Spinal cord (tissue), 10 donors: ENCODE results near the gene SIL1. TPM values are rescaled to one million over a fixed set of nuclear protein-coding genes. Genes with fewer than 3 reads are reported as not detected.

Experiments
- DNase-seq, 6 donors: peaks; one replicate each; pipeline versions ENCODE4 v3.0.0 to v3.0.0-alpha.2; 2013 to 2015; ENCODE audit warnings: low spot score in 6 of 6, low read depth in 4 of 6
- H3K27ac ChIP-seq: one replicate; pipeline ENCODE4 v1.5.1; 2013; ENCODE audit warnings: low read depth, low read length, control low read depth
- H3K27me3 ChIP-seq: one replicate; pipeline ENCODE4 v1.6.1; 2013; ENCODE audit warnings: low read length; ENCODE audit not compliant: control insufficient read depth, insufficient read depth
- H3K36me3 ChIP-seq: one replicate; pipeline ENCODE4 v1.6.1; 2013; ENCODE audit warnings: low read length; ENCODE audit not compliant: control insufficient read depth, insufficient read depth
- H3K4me1 ChIP-seq: one replicate; pipeline ENCODE4 v1.6.1; 2013; ENCODE audit warnings: low read length; ENCODE audit not compliant: control insufficient read depth, insufficient read depth
- H3K4me3 ChIP-seq: one replicate; pipeline ENCODE4 v1.5.1; 2013; ENCODE audit warnings: low read depth, low read length, control low read depth
- H3K9me3 ChIP-seq: one replicate; pipeline ENCODE4 v1.6.1; 2013; ENCODE audit warnings: low read length; ENCODE audit not compliant: control insufficient read depth, insufficient read depth
- WGBS: methylation state at CpG from one replicate; pipeline ENCODE4 v1.1.5; 2013; ENCODE audit warnings: missing lambda C conversion rate; ENCODE audit not compliant: insufficient coverage; 5-methylcytosine and 5-hydroxymethylcytosine counted together
- polyA plus RNA-seq, 2 donors: library from polyadenylated mRNA; unstranded; fragments of 120-200 nt; gene quantifications; one replicate each; pipeline ENCODE4 v1.2.1, GENCODE V29; 2013; ENCODE audit not compliant: insufficient read length in 2 of 2
- total RNA-seq, 2 donors: library from RNA; depleted of rRNA in 1 of 2; stranded (reverse); fragments of 120-200 nt in 1 of 2; fragments of >200 nt in 1 of 2; gene quantifications; one replicate each; pipeline versions ENCODE4 v1.2.3 to v1.2.4, GENCODE V29; 2013 to 2014
- donor health status: healthy.

The SIL1 gene
- total and polyA plus RNA-seq, 4 donors: 18.8 to 53.7 (median 30.7) TPM

- H3K4me1 ChIP-seq: peaks cover 27% of the 10 kb centered on the region
- H3K27me3 ChIP-seq: no peaks in the 10 kb centered on the region
- no peaks in the 10 kb centered on the region for H3K36me3 ChIP-seq
- H3K4me3 ChIP-seq: no peak overlapping the region
- H3K9me3 ChIP-seq: no peaks in the 10 kb centered on the region
- H3K27ac ChIP-seq: no peak overlapping the region
- WGBS: 89% methylated on average over 3 of the region's 3 CpGs
- no peak for DNase-seq
Measured at GRCh38 chr5:139149477-139150199, 48.5 kb downstream of the SIL1 start.

GRCh38 chr5:139148986-139149385 is 49.2 kb downstream of the SIL1 start:
- H3K27me3 ChIP-seq: no peaks in the 10 kb centered on the region
- peaks cover 24% of the 10 kb centered on the region for H3K4me1 ChIP-seq
- no peak overlapping the region for H3K4me3 ChIP-seq
- no peaks in the 10 kb centered on the region for H3K9me3 ChIP-seq
- no peaks in the 10 kb centered on the region for H3K36me3 ChIP-seq
- DNase-seq: no peak
- WGBS: 98% methylated on average over 5 of the region's 5 CpGs
- H3K27ac ChIP-seq: no peak overlapping the region

GRCh38 chr5:139148306-139148705 is 49.9 kb downstream of the SIL1 start:
- DNase-seq: no peak
- 84% methylated on average over 2 of the region's 2 CpGs for WGBS
- Histone ChIP-seq H3K4me1 (peaks cover 24% of the 10 kb centered on the region), H3K9me3 (no peaks in the 10 kb centered on the region), H3K27me3 (no peaks in the 10 kb centered on the region), H3K36me3 (no peaks in the 10 kb centered on the region), H3K4me3 (no peak overlapping the region), H3K27ac (peak overlapping the region; percentile 30)

GRCh38 chr5:139147483-139148087 is 50.6 kb downstream of the SIL1 start:
- peak in 2 of 6 donors; percentile 67 to 79 for DNase-seq
- 26% methylated on average over 2 of the region's 2 CpGs for WGBS
- H3K9me3 ChIP-seq: no peaks in the 10 kb centered on the region
- no peaks in the 10 kb centered on the region for H3K36me3 ChIP-seq
- H3K4me1 ChIP-seq: peaks cover 24% of the 10 kb centered on the region
- H3K27ac ChIP-seq: peak overlapping the region; percentile 3
- no peaks in the 10 kb centered on the region for H3K27me3 ChIP-seq
- no peak overlapping the region for H3K4me3 ChIP-seq

- H3K27ac ChIP-seq: peak overlapping the region; percentile 3
- H3K4me3 ChIP-seq: no peak overlapping the region
- DNase-seq: no peak
- H3K4me1 ChIP-seq: peaks cover 23% of the 10 kb centered on the region
- H3K27me3 ChIP-seq: no peaks in the 10 kb centered on the region
- H3K9me3 ChIP-seq: no peaks in the 10 kb centered on the region
- WGBS: no CpG with 5 or more reads among the region's 2 CpGs
- no peaks in the 10 kb centered on the region for H3K36me3 ChIP-seq
Measured at GRCh38 chr5:139146809-139147482, 51.2 kb downstream of the SIL1 start.

- DNase-seq: peak in 1 of 6 donors; percentile 75
Measured at GRCh38 chr5:139141446-139142204, 56.5 kb downstream of the SIL1 start.

GRCh38 chr5:139140591-139141071 is 57.5 kb downstream of the SIL1 start:
- Histone ChIP-seq H3K27me3 (no peaks in the 10 kb centered on the region), H3K36me3 (no peaks in the 10 kb centered on the region), H3K27ac (peak overlapping the region; percentile 81), H3K4me1 (peaks cover 11% of the 10 kb centered on the region), H3K9me3 (no peaks in the 10 kb centered on the region), H3K4me3 (no peak overlapping the region)
- DNase-seq: peak in 2 of 6 donors; percentile 74 to 92
- 12% methylated on average over 1 of the region's 6 CpGs for WGBS

More at GRCh38 chr5:139141446-139142204, 56.5 kb downstream of the SIL1 start:
- 37% methylated on average over 2 of the region's 3 CpGs for WGBS
- no peaks in the 10 kb centered on the region for H3K36me3 ChIP-seq
- no peaks in the 10 kb centered on the region for H3K27me3 ChIP-seq
- no peaks in the 10 kb centered on the region for H3K9me3 ChIP-seq
- H3K4me3 ChIP-seq: no peak overlapping the region
- H3K27ac ChIP-seq: peak overlapping the region; percentile 81
- H3K4me1 ChIP-seq: peaks cover 11% of the 10 kb centered on the region

- no peaks in the 10 kb centered on the region for H3K9me3 ChIP-seq
- DNase-seq: peak in 1 of 6 donors; percentile 57
- peak overlapping the region; percentile 8 for H3K27ac ChIP-seq
- H3K4me3 ChIP-seq: no peak overlapping the region
- no peaks in the 10 kb centered on the region for H3K27me3 ChIP-seq
- WGBS: no CpG with 5 or more reads among the region's 3 CpGs
- H3K4me1 ChIP-seq: peaks cover 23% of the 10 kb centered on the region
- H3K36me3 ChIP-seq: no peaks in the 10 kb centered on the region
Measured at GRCh38 chr5:139138809-139139208, 59.4 kb downstream of the SIL1 start.

- no CpG with 5 or more reads among the region's 4 CpGs for WGBS
- Histone ChIP-seq H3K36me3 (no peaks in the 10 kb centered on the region), H3K9me3 (no peaks in the 10 kb centered on the region), H3K27ac (no peak overlapping the region), H3K4me1 (peaks cover 27% of the 10 kb centered on the region), H3K4me3 (no peak overlapping the region), H3K27me3 (no peaks in the 10 kb centered on the region)
- DNase-seq: no peak
Measured at GRCh38 chr5:139138109-139138508, 60.1 kb downstream of the SIL1 start.
